HepG2 (cell line): ENCODE measurements around the gene TCF19. TPM values are rescaled to one million over a fixed set of nuclear protein-coding genes. Genes with fewer than 3 reads are reported as not detected.

Experiments
- AGO2 ChIP-seq: fragments of 200-400 bp; formaldehyde crosslinking; optimal IDR thresholded peaks from 2 replicates; pipeline ENCODE3; 2017; ENCODE audit warnings: mild to moderate bottlenecking, low read depth, low read length, moderate library complexity
- GABPB1 ChIP-seq: IDR thresholded peaks from 2 replicates; pipeline ENCODE4 v1.6.1; 2016; ENCODE audit warnings: mild to moderate bottlenecking, missing genetic modification reagents, moderate library complexity, missing compliant biosample characterization
- HNF1B ChIP-seq: sonication (generic); formaldehyde crosslinking; IDR thresholded peaks from 2 replicates; pipeline ENCODE4 v1.5.1; 2020; ENCODE audit warnings: mild to moderate bottlenecking, moderate library complexity, missing genetic modification reagents
- NCOA1 ChIP-seq: sonication (generic); formaldehyde crosslinking; IDR thresholded peaks from 2 replicates; pipeline ENCODE4 v1.9.0; 2021; ENCODE audit warnings: missing genetic modification reagents
- PAXIP1 ChIP-seq: sonication (generic); formaldehyde crosslinking; conservative IDR thresholded peaks from 2 replicates; pipeline ENCODE4 v1.4.0; 2020; ENCODE audit warnings: mild to moderate bottlenecking, missing genetic modification reagents, moderate library complexity
- ZFAT ChIP-seq: sonication (generic); formaldehyde crosslinking; conservative IDR thresholded peaks from 2 replicates; pipeline ENCODE4 v1.8.1; 2023; ENCODE audit warnings: missing genetic modification reagents, inconsistent platforms
- polyA plus RNA-seq, 8 experiments: library from polyadenylated mRNA; depleted of rRNA in 3 of 8; stranded (reverse) in 7 of 8; unstranded in 1 of 8; fragments of >200 nt; fragmentation: Illumina TruSeq in 4 of 8; extraction: Trizol in 4 of 8; gene quantifications; 2 replicates each; pipeline versions ENCODE4 v1.2.1 to v1.2.3, GENCODE V29; 2011 to 2016; ENCODE audit warnings: low read depth in 4 of 8, missing spikeins in 1 of 8, mixed read lengths in 1 of 8; ENCODE audit not compliant: insufficient read depth in 1 of 8
- total RNA-seq, 5 experiments: library from RNA; depleted of rRNA; stranded (reverse); fragments of >200 nt; fragmentation: Illumina TruSeq; extraction: Trizol; gene quantifications; 2 replicates each; pipeline ENCODE4 v1.2.3, GENCODE V29; 2016; ENCODE audit warnings: low read depth in 1 of 5

Gene TCF19
- total and polyA plus RNA-seq, 2 of the 13 experiments (the other 11 are each of a cell fraction or from before 2014, with no cell fraction given) = 4.9 to 22.2 TPM

GRCh38 chr6:31121131-31121790 is 37.1 kb upstream of the TCF19 start (continued):
- no peak for TF ChIP-seq PAXIP1 (CRISPR knock-in tag)
- TF ChIP-seq ZFAT (CRISPR knock-in tag) = no peak
- no peak for TF ChIP-seq GABPB1 (CRISPR knock-in tag)
- TF ChIP-seq HNF1B = no peak
- no peak for TF ChIP-seq AGO2
- TF ChIP-seq NCOA1 = no peak
